Kidney epithelial cell (primary cell): Measurements from ENCODE around the gene SMIM44. TPM values are rescaled to one million over a fixed set of nuclear protein-coding genes. Genes with fewer than 3 reads are reported as not detected.

Experiments used
- DNase-seq: peaks from one replicate; pipeline ENCODE4 v3.0.0-alpha.2; 2010; ENCODE audit warnings: low read depth
- H3K27me3 ChIP-seq: 2 replicates; pipeline ENCODE4 v1.6.0; 2011; ENCODE audit warnings: low read length; ENCODE audit not compliant: control insufficient read depth, insufficient read depth
- H3K36me3 ChIP-seq: 2 replicates; pipeline ENCODE4 v1.5.1; 2011; ENCODE audit warnings: low read length; ENCODE audit not compliant: control insufficient read depth, insufficient read depth
- H3K4me3 ChIP-seq: 2 replicates; pipeline ENCODE4 v1.5.1; 2011; ENCODE audit warnings: low read depth, mild to moderate bottlenecking, control low read depth, low read length
- total RNA-seq: library from RNA; depleted of rRNA; stranded (reverse); fragments of >200 nt; gene quantifications from 2 replicates; pipeline ENCODE4 v1.2.3, GENCODE V29; 2015
- TF ChIP-seq, protein P1 (sequence below): IDR thresholded peaks from 2 replicates; pipeline ENCODE4 v1.5.1; 2011; ENCODE audit warnings: mild to moderate bottlenecking, moderate library complexity, low read length, control low read depth, inconsistent platforms; ENCODE audit not compliant: insufficient read depth, poor library complexity, severe bottlenecking

The SMIM44 gene
- total RNA-seq, 1 donor from 2014 or later = 1.2 TPM

DNA sequence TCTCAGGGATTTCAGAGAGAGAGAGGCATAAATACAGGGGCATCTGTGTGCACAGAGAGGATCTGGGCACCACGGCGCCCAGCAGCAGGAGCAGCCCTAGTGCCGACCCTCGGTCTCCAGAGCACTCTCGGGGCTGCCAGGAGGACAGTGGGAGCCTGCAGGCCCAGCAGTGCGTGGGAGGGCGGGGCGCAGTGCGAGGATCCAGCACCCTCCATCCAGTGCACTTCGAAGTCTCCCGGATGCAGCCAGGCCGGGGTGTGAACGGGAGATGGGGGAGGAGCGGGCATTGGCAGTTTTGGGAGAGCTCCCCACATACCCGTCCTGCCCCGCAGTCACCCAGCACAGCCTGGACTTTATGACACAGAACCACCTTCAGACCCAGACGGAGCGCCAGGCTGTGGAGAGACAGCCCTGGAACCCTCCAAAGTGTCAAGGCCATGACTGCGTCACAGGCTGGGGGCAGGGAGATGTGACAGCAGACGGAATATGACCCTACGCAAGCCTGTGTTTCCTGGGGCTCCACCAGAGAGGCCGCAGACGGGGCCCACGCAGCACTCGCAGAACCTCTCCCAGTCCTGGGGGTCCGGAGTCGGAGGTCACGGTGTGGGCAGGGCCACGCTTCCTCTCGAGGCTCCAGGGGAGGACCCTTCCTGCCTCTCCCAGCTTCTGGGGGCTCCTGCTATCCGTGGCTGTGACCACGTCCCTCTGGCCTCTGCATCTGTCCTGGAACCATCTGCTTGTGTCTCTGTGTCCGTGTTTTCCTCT is 41.0 kb upstream of the SMIM44 start:
- DNase-seq = no peak
- Histone ChIP-seq H3K4me3 (no peak overlapping the region), H3K27me3 (no peaks in the 10 kb centered on the region), H3K36me3 (peaks cover 4% of the 10 kb centered on the region)
- TF ChIP-seq, protein P1, sequence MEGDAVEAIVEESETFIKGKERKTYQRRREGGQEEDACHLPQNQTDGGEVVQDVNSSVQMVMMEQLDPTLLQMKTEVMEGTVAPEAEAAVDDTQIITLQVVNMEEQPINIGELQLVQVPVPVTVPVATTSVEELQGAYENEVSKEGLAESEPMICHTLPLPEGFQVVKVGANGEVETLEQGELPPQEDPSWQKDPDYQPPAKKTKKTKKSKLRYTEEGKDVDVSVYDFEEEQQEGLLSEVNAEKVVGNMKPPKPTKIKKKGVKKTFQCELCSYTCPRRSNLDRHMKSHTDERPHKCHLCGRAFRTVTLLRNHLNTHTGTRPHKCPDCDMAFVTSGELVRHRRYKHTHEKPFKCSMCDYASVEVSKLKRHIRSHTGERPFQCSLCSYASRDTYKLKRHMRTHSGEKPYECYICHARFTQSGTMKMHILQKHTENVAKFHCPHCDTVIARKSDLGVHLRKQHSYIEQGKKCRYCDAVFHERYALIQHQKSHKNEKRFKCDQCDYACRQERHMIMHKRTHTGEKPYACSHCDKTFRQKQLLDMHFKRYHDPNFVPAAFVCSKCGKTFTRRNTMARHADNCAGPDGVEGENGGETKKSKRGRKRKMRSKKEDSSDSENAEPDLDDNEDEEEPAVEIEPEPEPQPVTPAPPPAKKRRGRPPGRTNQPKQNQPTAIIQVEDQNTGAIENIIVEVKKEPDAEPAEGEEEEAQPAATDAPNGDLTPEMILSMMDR = no peak

DNA sequence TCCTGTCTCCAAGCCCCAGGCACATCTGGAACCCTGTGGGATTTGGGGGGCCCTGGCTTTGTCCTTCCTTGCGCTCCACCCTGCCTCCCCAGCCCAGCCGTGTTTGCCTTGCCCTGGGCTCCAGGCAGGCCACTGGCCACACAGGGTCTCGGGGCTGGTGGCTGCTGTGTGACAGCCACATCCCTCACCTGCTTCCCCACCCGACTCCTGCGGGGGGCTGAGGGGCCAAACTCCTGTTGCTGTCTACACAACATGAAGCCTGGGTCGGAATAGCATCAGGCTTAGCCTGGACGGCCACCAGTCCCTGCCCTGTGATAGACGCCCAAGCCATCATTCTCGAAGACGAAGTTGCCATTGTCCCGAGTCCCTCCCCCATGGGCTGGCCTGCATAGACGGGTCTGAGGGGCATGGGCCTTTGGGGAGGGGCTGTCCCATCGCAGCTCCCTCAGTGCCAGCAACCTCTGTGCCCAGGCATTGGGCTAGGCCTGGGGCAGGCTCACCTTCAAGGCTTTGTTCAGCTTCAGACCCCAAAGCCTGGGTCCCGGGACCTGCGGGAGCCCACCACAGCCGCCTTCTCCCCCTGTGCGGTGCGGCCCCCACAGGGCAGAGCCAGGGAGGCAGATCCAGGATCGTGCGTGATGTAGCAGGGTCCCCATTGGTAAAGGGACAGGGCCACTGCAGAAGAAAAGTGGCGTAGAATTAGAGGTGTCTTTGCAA is 40.3 kb upstream of the SMIM44 start:
- H3K36me3 ChIP-seq = peaks cover 4% of the 10 kb centered on the region
- no peaks in the 10 kb centered on the region for H3K27me3 ChIP-seq
- TF ChIP-seq, protein P1 = no peak
- no peak overlapping the region for H3K4me3 ChIP-seq
- DNase-seq = no peak

DNA sequence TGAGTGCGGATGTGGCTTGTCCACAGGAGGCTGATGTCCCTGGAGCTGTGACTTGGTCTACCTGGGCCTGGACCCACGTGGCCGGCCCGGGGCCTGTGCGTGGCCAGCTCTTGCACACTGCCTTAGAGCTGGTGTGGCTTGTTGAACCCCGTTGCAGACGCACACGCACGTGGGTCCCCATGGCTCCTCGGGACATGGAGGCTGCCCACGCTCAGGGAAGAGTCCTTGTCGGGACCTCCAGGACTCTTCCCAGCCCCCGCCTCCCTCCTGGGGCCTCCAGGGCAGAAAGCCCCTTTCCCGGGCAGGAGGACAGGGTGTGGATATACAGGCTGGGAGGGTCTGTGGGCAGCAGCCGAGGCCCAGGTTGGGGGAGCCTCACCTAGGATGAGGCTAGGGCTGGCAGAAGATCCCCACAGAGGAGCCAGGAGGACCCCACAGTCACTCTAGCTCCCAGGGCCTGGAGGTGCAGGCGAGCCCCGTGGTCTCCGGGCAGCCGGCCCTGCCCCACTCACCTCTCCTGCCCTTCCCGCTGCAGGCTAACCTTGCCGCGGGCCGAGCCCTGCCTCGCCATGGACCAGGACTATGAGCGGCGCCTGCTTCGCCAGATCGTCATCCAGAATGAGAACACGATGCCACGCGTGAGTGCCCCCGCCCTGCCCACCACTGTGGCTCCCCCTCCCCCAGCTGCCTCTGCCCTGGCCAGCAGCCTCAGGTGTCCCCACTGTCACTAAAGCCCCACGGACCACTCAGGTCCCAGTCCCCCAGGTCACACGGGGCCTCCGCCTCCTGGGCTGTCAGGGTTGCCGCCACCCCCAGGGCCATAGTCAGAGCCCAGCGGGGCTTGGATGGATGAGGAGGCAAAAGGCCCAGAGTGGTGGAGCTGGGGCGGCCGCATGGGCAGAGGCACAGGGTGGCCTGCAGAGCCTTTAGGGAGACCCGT is 39.5 kb upstream of the SMIM44 start:
- DNase-seq = no peak
- TF ChIP-seq, protein P1 = no peak
- no peaks in the 10 kb centered on the region for H3K27me3 ChIP-seq
- no peak overlapping the region for H3K4me3 ChIP-seq
- peaks cover 1% of the 10 kb centered on the region for H3K36me3 ChIP-seq

DNA sequence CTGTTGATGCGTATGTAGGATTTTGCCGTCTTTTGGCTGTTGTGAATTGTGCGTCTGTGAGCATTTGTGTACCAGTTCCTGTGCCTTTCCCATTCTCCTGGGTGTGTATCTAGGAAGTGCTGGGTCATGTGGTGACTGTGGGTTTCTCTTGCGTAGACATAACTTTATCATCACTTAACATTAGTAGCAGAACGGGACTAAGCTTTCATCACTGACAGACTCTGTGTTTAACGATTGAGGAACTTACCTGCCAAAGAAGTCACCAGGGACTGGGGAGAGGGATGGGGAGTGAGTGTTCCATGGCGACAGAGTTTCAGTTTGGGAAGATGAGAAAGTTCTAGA is 37.8 kb upstream of the SMIM44 start:
- no peak overlapping the region for H3K4me3 ChIP-seq
- no peak for DNase-seq

More for the DNA sequence above, 37.8 kb upstream of the SMIM44 start:
- Histone ChIP-seq H3K36me3 (no peaks in the 10 kb centered on the region), H3K27me3 (no peaks in the 10 kb centered on the region)
- TF ChIP-seq, protein P1 = no peak
